Panc1 (cell line): ENCODE data around the gene OST4. TPM values are rescaled to one million over a fixed set of nuclear protein-coding genes. Genes with fewer than 3 reads are reported as not detected.

Experiments
- ATAC-seq: fragments of 200-7000 bp; cut with Tn5 transposase; 2 replicates; pipeline ENCODE4 v1.9.1; 2020; ENCODE audit warnings: mild to moderate bottlenecking, moderate library complexity
- BruUV-seq: library from RNA; stranded (reverse); fragments of 400-500 nt; replicated peaks from 2 replicates; lab custom pipeline; 2021; lab: Mats Ljungman, UMichigan
- CTCF ChIA-PET: fragments of 300-600 bp; sonication (Branson Sonifier 250); formaldehyde crosslinking; loops from one replicate; lab custom pipeline; 2022; ENCODE audit warnings: antibody characterized with exemption; lab: Charles Lee
- POLR2A ChIA-PET: fragments of 300-600 bp; sonication (Branson Sonifier 250); formaldehyde crosslinking; loops from one replicate; lab custom pipeline; 2022; ENCODE audit warnings: antibody characterized with exemption; lab: Charles Lee
- DNase-seq: peaks from one replicate; pipeline ENCODE4 v3.0.0-alpha.2; 2010; ENCODE audit warnings: low read depth, low spot score
- H3K27ac ChIP-seq: 2 replicates; pipeline ENCODE4 v1.5.1; 2011; ENCODE audit warnings: mild to moderate bottlenecking, low read length, inconsistent platforms
- H3K27me3 ChIP-seq: fragments of 200-500 bp; sonication (Bioruptor generic); 2 replicates; pipeline ENCODE4 v1.6.0; 2014; ENCODE audit warnings: low read length, inconsistent platforms; ENCODE audit not compliant: control insufficient read depth, insufficient read depth
- H3K36me3 ChIP-seq: fragments of 200-500 bp; sonication (Bioruptor generic); 2 replicates; pipeline ENCODE4 v1.5.1; 2014; ENCODE audit warnings: inconsistent platforms, mild to moderate bottlenecking, low read length, moderate library complexity; ENCODE audit not compliant: control insufficient read depth, insufficient read depth
- H3K4me1 ChIP-seq: 2 replicates; pipeline ENCODE4 v1.5.1; 2011; ENCODE audit warnings: inconsistent platforms, mild to moderate bottlenecking, low read length, moderate library complexity; ENCODE audit not compliant: control insufficient read depth, insufficient read depth
- H3K4me3 ChIP-seq, 2 experiments: 2 replicates each; pipeline ENCODE4 v1.5.1; 2011 to 2012; ENCODE audit warnings: low read depth in 2 of 2, low read length in 2 of 2, mild to moderate bottlenecking in 2 of 2, inconsistent platforms in 1 of 2, moderate library complexity in 1 of 2
- H3K9me3 ChIP-seq: fragments of 200-500 bp; sonication (Bioruptor generic); 2 replicates; pipeline ENCODE4 v1.5.1; 2014; ENCODE audit warnings: low read depth, mild to moderate bottlenecking, inconsistent platforms, low read length, moderate library complexity; ENCODE audit not compliant: control insufficient read depth, insufficient read depth
- POLR2AphosphoS5 ChIP-seq: IDR thresholded peaks from 2 replicates; pipeline ENCODE4 v1.6.1; 2012; ENCODE audit warnings: mild to moderate bottlenecking, low read depth, low read length, moderate library complexity
- SIN3A ChIP-seq: IDR thresholded peaks from 2 replicates; pipeline ENCODE4 v1.6.1; 2012; ENCODE audit warnings: low read depth, mild to moderate bottlenecking, low read length, moderate library complexity, borderline replicate concordance; ENCODE audit not compliant: insufficient read depth
- TCF7L2 ChIP-seq: IDR thresholded peaks from 2 replicates; pipeline ENCODE4 v1.6.1; 2011; ENCODE audit warnings: mild to moderate bottlenecking, low read depth, low read length, inconsistent platforms
- in situ Hi-C: cut with HindIII; loops from 2 replicates; pipeline ENCODE4 v1.10.0; 2016; ENCODE audit warnings: low sequenced_read_pairs, low pct_unique_long_range_greater_than_20kb
- intact Hi-C: fragments of 100-400 bp; cut with micrococcal nuclease; formaldehyde crosslinking; loops from one replicate; pipeline ENCODE4 v1.10.0; 2022; ENCODE audit not compliant: unreplicated experiment
- total RNA-seq: library from RNA; stranded (reverse); gene quantifications from one replicate; pipeline ENCODE4 v1.2.1, GENCODE V29; 2021; ENCODE audit not compliant: unreplicated experiment
- TF ChIP-seq, protein P1 (sequence below): fragments of 450-650 bp; IDR thresholded peaks from 2 replicates; pipeline ENCODE4 v1.5.1; 2017; ENCODE audit warnings: mild to moderate bottlenecking
- TF ChIP-seq, protein P2 (sequence below), 2 experiments: IDR thresholded peaks; 2 replicates each; pipeline ENCODE4 v1.6.1; 2011 to 2012; ENCODE audit warnings: low read depth in 2 of 2, control low read depth in 1 of 2, low read length in 1 of 2, mild to moderate bottlenecking in 1 of 2, moderate library complexity in 1 of 2; ENCODE audit not compliant: insufficient read depth in 1 of 2

Gene OST4
- total RNA-seq, 1 experiment from 2014 or later, result 219 TPM

- BruUV-seq, result no TSS peak
- ChIA-PET POLR2A (no interaction called here), CTCF (no interaction called here)
- no peak overlapping the region for H3K27ac ChIP-seq
- H3K4me1 ChIP-seq, result no peaks in the 10 kb centered on the region
- TF ChIP-seq, protein P1, sequence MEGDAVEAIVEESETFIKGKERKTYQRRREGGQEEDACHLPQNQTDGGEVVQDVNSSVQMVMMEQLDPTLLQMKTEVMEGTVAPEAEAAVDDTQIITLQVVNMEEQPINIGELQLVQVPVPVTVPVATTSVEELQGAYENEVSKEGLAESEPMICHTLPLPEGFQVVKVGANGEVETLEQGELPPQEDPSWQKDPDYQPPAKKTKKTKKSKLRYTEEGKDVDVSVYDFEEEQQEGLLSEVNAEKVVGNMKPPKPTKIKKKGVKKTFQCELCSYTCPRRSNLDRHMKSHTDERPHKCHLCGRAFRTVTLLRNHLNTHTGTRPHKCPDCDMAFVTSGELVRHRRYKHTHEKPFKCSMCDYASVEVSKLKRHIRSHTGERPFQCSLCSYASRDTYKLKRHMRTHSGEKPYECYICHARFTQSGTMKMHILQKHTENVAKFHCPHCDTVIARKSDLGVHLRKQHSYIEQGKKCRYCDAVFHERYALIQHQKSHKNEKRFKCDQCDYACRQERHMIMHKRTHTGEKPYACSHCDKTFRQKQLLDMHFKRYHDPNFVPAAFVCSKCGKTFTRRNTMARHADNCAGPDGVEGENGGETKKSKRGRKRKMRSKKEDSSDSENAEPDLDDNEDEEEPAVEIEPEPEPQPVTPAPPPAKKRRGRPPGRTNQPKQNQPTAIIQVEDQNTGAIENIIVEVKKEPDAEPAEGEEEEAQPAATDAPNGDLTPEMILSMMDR, result no peak
- TF ChIP-seq SIN3A, result no peak
- no peak for TF ChIP-seq POLR2AphosphoS5
- TF ChIP-seq, protein P2, sequence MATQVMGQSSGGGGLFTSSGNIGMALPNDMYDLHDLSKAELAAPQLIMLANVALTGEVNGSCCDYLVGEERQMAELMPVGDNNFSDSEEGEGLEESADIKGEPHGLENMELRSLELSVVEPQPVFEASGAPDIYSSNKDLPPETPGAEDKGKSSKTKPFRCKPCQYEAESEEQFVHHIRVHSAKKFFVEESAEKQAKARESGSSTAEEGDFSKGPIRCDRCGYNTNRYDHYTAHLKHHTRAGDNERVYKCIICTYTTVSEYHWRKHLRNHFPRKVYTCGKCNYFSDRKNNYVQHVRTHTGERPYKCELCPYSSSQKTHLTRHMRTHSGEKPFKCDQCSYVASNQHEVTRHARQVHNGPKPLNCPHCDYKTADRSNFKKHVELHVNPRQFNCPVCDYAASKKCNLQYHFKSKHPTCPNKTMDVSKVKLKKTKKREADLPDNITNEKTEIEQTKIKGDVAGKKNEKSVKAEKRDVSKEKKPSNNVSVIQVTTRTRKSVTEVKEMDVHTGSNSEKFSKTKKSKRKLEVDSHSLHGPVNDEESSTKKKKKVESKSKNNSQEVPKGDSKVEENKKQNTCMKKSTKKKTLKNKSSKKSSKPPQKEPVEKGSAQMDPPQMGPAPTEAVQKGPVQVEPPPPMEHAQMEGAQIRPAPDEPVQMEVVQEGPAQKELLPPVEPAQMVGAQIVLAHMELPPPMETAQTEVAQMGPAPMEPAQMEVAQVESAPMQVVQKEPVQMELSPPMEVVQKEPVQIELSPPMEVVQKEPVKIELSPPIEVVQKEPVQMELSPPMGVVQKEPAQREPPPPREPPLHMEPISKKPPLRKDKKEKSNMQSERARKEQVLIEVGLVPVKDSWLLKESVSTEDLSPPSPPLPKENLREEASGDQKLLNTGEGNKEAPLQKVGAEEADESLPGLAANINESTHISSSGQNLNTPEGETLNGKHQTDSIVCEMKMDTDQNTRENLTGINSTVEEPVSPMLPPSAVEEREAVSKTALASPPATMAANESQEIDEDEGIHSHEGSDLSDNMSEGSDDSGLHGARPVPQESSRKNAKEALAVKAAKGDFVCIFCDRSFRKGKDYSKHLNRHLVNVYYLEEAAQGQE (IDR thresholded peaks at IDR 0.05; ENCODE audit: insufficient read depth in 1 of 2, low read depth in 2 of 2, low read length in 1 of 2), result no peak
- no peak for TF ChIP-seq TCF7L2
- ATAC-seq, result no peak
- H3K36me3 ChIP-seq, result no peaks in the 10 kb centered on the region
- no peak overlapping the region for H3K4me3 ChIP-seq
- no peak for DNase-seq
- intact Hi-C loops, result no loop called here
- H3K9me3 ChIP-seq, result no peaks in the 10 kb centered on the region
- in situ Hi-C loops, result no loop called here
- no peaks in the 10 kb centered on the region for H3K27me3 ChIP-seq
Observed at GRCh38 chr2:27094353-27094984, 23.0 kb upstream of the OST4 start.

DNA sequence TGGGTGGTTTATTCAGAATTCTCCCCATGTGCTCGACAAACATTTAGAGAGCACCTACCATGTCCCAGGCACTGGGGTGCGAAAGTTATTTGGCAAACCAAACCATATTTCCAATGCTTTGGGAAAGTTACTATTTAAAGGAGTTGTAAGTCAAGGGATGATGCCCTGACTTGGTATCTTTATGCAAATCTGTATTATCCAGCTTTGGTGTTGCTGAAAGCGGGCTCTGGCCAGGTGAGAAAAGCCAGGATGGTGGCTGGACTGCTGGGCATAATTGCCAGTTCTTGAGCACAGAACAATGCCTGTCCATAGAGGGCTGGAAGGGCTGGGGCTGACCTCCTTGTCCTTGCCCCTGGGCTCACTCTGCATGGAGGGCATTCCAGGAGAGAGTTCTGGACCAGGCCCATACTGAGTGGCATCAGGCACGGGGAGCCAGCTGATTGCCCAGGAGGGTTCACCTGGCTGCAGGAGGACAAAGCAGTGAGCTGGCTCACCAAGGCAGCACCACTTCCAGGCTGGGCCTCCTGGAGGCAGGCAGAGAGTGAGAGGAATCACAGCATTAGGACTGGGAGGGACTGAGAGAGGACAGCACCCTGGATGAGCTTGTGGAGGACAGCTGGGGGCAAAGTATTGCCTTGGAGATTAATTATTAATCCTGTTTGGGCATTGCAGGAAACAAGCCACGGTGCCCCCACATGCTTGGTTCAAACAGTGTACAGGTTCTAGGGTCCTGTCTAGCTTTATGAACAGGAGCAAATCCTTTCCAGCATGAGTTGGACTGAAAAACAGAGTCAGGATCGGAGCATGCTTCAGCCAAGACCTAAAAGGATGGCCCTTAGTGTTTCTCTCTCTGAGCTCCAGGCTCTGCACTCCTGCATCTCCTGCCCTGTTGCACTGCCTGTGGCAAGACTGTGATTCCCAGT lies 22.2 kb upstream of the OST4 start:
- ChIA-PET POLR2A (interaction anchor here (0.6 to 0.7 kb wide), 2 partner anchors 102 to 992 kb away, joined by 3 to 4 read pairs; no protein-coding TSS in a partner anchor), CTCF (no interaction called here)
- ATAC-seq (no peak), DNase-seq (no peak)
- intact Hi-C loops, result no loop called here
- no peak overlapping the region for H3K4me3 ChIP-seq
- H3K27ac ChIP-seq, result no peak overlapping the region
- H3K36me3 ChIP-seq, result no peaks in the 10 kb centered on the region
- TF ChIP-seq, protein P1, result no peak
- TF ChIP-seq, protein P2 (IDR thresholded peaks at IDR 0.05; ENCODE audit: insufficient read depth in 1 of 2, low read depth in 2 of 2, low read length in 1 of 2), result no peak
- TF ChIP-seq SIN3A (no peak), POLR2AphosphoS5 (no peak), TCF7L2 (no peak)
- no TSS peak for BruUV-seq
- H3K27me3 ChIP-seq, result no peaks in the 10 kb centered on the region
- no peaks in the 10 kb centered on the region for H3K4me1 ChIP-seq
- H3K9me3 ChIP-seq, result no peaks in the 10 kb centered on the region
- in situ Hi-C loops, result no loop called here
